ENCODE measurements around the gene SPATS2L.

The SPATS2L gene

DNA sequence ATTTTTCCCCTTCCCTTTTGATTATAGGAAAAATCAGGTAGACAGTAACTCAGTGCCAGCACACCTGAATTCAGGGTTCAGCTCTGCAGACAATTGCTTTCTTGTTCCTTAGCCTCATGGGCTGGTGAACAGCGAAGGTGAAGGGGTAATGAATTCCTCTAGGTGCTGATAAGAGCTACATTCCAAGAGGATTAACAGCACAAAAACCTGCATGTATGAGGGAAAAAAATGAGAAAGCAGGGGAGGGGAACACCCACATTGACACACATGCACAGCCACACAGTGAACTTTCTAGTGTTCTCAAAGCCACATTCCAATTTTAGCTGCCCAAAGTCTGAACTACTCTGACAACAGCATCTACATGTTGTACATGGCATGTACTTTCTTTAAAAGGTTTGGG lies 46.1 kb downstream of the SPATS2L start:
- DNase-seq, result no peak

DNA sequence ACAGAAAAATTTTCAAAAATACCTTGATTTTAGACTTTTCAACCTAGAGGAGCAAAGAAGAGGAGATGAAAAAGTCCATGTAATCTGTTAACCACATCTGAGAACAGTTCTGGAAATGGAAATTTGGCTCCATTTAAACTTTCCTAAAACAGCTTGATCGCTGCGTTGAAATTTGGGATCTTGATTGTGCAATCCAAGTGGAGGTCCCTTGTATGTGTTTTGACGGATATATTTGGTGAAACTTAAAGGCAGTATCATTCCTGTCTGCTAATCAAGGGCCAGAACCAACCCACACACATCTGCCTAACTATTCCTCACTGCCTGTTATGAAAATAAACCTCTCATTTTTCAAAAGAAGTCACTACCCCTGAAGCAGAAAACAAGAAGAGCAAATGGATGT lies 46.6 kb downstream of the SPATS2L start:
- DNase-seq, result no peak

- DNase-seq, result no peak
Observed at GRCh38 chr2:200353874-200354273, 47.4 kb downstream of the SPATS2L start.

DNA sequence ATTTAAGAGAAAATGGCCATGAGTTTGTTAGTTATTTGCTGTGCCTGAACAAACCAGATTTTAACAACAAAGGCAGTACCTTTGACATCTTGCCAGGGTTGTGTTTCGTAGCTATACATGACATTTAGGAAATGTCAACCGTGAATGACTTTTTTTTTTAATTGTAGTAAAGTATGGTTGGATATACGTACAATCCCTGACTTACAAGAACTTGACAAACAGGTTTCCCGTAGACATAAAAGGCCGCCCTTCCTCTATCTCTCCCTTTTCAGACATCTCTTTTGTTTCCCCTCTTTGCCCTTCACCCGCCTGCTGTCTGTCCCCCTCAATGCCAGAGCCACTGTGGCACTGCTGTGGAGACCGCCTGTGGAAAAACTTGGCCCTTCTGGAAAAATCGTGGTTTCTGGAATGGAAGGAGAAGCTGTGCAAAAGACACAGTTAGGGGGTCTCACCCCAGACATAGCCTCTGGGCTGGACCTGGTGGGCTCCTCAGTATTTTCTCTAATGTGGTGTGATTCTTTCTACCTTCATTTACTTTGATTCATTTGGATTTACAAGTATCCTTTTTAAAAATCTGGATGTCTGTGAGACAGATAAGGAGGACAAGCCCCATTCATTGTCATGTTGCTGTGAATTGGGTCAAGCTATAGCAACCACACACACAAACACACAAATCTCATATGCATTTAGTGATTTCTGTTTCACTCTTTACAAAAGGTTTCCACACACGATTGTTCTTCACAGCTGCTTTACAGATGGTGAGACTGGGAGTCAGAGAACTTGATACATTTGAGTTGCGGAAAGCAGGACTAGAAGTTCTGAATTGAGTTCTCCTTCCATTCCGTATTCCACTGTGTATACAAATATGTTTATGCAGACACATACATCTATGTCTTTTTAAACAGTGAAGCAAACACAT lies 48.6 kb downstream of the SPATS2L start:
- no peak for DNase-seq

DNA sequence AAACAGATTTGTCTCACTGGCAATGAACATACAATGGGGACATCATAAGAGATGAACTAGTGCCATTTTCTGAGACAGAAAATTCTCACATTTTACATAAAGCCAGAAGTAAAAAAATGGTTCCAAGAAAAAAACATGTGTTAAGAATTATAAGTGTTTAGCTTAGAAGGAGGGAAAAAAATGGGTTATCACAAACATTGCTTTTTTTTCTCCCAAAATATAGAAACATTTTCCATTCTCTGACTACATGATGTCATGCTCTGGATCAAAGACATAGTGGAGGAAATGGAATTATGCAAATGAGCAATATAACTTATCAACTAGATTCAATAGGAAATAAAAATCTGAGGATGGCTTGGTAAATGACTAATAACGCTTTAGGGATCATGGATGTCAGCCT lies 49.8 kb downstream of the SPATS2L start:
- no peak for DNase-seq

- DNase-seq, result no peak
Observed at GRCh38 chr2:200356857-200357384, 50.4 kb downstream of the SPATS2L start.

DNA sequence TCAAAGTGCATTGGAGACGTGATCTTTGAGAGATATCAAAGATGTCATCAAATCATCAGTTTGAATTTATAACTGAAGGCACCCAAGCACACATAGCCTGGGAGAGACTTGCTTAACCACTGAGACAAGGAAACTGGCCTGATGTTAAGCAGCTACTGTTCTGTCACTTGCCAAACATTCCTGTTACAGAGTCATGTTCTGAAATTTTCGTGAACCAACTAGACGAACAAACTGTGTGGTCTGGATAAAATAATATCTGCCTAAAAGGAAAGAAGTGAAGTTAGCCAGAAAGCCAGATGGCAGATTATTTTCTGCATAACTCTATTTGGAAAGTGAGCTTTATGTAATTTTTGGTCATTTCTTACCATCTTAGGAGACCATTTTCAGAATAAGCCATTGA lies 51.4 kb downstream of the SPATS2L start:
- DNase-seq, result no peak

GRCh38 chr2:200359552-200359951 lies 53.1 kb downstream of the SPATS2L start:
- no peak for DNase-seq

DNA sequence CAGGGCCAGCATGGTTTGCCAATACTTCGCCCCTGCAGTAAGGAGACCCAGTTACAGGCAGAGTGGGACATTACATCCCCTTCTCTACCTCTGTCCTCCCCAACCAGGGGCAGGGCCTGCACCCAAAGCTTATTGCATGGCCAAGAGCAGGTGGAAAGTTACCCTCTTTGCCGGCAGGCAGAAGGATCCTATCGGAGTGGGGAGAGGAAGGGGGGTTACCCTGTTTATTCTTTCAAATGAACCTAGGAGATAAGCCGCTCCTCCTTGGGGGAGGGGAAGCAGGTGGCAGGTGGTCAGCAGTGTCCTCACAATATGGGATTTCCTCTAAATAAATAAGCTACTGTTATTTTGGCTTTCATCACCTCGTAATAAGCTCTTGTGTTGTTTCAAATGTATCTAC lies 53.9 kb downstream of the SPATS2L start:
- no peak for DNase-seq

GRCh38 chr2:200362202-200362917 lies 55.9 kb downstream of the SPATS2L start:
- no peak for DNase-seq

GRCh38 chr2:200363279-200363678 lies 56.8 kb downstream of the SPATS2L start:
- no peak for DNase-seq

- no peak for DNase-seq
Observed at GRCh38 chr2:200364142-200364541, 57.6 kb downstream of the SPATS2L start.

- DNase-seq, result no peak
Observed at GRCh38 chr2:200364620-200365019, 58.1 kb downstream of the SPATS2L start.

DNA sequence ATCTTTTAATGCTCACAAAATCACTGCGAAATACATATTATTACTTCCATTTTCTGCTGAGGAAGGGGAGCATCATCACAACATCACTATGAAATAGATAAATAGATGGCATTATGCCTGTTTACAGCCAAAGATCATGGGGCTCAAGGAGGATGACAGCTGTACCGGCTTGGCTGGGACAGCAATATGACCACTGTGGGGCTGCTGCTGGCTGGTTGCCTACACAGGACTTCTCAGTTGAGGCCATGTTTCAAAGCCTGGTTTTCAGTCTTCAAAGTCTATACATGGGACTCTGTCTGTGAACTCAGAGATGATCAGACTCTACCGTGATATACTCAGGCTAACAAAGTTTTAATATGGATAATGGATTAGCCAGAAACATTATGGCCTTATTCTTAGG lies 58.7 kb downstream of the SPATS2L start:
- no peak for DNase-seq

- DNase-seq, result no peak
Observed at GRCh38 chr2:200367155-200367554, 60.7 kb downstream of the SPATS2L start.

GRCh38 chr2:200369886-200370285 lies 63.4 kb downstream of the SPATS2L start:
- no peak for DNase-seq

- no peak for DNase-seq
Observed at GRCh38 chr2:200373231-200373630, 66.7 kb downstream of the SPATS2L start.

DNA sequence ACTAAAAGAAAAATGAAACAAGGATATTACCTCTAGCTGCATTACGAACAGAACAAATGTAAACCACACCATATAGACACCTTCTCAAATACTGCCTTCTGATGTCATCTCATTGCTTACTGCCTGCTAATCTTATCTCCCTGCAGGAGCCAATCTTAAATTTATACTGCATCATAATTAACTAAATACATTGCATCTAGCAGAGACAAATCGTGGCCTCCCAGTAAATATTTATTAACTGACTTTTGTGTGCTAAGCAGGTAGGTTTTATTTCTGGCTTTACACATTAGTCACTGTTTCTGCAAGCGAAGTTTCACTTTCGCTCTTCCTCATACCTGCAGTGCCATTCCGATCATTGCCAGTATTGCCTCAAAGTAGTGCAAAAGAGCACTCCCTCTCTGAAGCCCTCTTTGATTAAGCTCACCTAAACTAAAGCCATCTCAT lies 67.5 kb downstream of the SPATS2L start:
- no peak for DNase-seq

GRCh38 chr2:200376513-200377354 lies 70.2 kb downstream of the SPATS2L start:
- no peak for DNase-seq

DNA sequence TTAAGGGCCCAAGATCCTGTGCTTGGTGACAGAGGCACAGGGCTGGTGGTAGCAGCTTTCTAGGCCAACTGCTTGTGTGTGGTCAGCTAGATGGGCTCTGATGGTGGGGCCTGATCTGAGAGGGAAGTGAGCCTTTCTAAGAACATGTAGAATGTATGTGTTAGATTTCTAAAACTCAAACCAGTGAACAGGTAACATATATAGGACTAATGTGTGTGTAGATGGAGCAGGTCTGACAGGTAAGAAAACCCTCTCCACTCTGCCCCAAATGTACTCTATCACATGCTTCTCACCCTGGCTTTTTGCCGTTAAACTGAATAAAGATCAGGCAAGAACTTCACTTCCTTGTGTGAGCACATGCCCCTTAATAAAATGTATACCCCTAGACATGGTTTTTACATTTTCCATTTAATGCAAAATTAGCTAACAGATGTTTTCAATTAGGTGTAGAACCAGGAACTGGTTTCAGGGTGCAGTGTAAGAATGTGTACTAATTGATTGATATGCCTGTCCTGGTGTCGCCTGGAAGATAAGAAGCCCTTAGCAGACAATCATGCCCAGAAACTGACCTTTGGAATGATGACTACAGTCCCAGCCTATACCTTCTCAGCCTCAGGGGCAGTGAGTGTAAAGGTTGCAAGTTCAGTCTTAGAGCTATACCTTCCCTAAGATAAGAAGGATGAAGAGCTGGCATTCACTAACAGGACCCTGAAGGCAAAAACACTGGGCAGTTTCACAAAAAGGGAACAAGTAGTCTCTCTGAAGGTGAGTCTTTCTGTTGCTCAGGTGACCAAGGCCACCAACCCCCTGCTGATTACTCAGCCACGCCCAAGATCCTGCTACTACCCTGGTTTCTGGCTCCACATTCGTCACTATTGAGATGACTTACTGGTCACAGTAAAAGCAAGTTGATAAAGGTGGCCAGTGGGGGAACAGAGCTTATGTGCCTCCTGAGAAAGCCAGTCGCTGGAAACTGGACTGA lies 71.2 kb downstream of the SPATS2L start:
- no peak for DNase-seq

DNA sequence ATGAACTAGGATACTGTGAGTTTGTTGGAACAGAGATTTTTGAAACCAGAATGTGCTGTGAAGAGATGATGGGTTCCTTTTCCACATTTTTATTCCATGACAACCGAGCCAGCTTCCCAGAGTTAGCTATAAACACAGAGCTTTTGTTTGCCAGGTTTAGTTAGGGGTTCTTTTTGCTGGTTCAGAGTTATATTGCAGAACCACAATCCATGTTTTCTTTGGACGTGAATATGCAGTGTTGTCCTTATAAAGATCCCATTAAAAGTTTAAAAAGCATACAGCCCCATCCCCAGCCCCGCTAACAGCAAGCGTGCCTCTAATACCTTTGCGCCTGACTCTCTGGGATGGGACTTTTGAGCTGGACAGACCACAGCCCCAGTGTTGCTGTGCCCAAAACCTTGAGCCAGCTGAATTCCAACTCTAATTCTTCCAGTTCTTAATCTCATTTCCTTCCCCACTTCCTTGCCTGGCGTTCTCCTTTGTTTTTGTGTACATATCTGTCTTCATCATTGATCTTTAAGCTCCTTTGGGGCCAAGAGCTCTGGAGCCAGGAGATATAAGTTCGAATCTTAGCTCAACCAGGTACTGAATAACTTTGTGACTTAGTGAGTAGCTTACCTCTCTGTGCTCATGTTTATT lies 72.3 kb downstream of the SPATS2L start:
- no peak for DNase-seq

All from NCI-H2081 (cell line).